HEK293T (cell line): Measurements from ENCODE around the gene CXCL10.

ENCODE experiments used
- CTCF ChIA-PET: fragments of 350-600 bp; formaldehyde crosslinking; extraction: SDS; loops from one replicate; lab custom pipeline; 2021; ENCODE audit warnings: antibody characterized with exemption, inconsistent platforms; lab: Yijun Ruan, JAX
- POLR2A ChIA-PET: fragments of 350-600 bp; formaldehyde crosslinking; extraction: SDS; loops from one replicate; lab custom pipeline; 2020; ENCODE audit warnings: antibody characterized with exemption, inconsistent platforms; lab: Yijun Ruan, JAX
- DNase-seq: peaks from one replicate; pipeline ENCODE4 v3.0.0; 2012; ENCODE audit warnings: mixed read lengths; ENCODE audit errors: extremely low spot score
- BHLHE40 ChIP-seq: fragments of 450-650 bp; IDR thresholded peaks from 2 replicates; pipeline ENCODE4 v1.6.1; 2016; ENCODE audit warnings: mild to moderate bottlenecking, moderate library complexity, borderline replicate concordance
- CTBP1 ChIP-seq: fragments of 450-650 bp; IDR thresholded peaks from 2 replicates; pipeline ENCODE4 v1.6.1; 2016; ENCODE audit warnings: borderline replicate concordance
- ELF4 ChIP-seq: fragments of 450-650 bp; IDR thresholded peaks from 2 replicates; pipeline ENCODE4 v1.6.1; 2017; ENCODE audit warnings: antibody characterized with exemption
- FOXA1 ChIP-seq: fragments of 450-650 bp; IDR thresholded peaks from 2 replicates; pipeline ENCODE4 v1.6.1; 2016; ENCODE audit warnings: mild to moderate bottlenecking
- FOXK2 ChIP-seq: fragments of 450-650 bp; IDR thresholded peaks from 2 replicates; pipeline ENCODE4 v1.6.1; 2016; ENCODE audit warnings: mild to moderate bottlenecking
- FOXM1 ChIP-seq: fragments of 450-650 bp; IDR thresholded peaks from 2 replicates; pipeline ENCODE4 v1.6.1; 2017; ENCODE audit warnings: mild to moderate bottlenecking, borderline replicate concordance
- L3MBTL2 ChIP-seq: fragments of 450-650 bp; conservative IDR thresholded peaks from 2 replicates; pipeline ENCODE4 v1.6.1; 2016; ENCODE audit warnings: mild to moderate bottlenecking
- LEF1 ChIP-seq: fragments of 450-650 bp; IDR thresholded peaks from 2 replicates; pipeline ENCODE4 v1.6.1; 2017; ENCODE audit warnings: mild to moderate bottlenecking, borderline replicate concordance
- NFRKB ChIP-seq: fragments of 450-650 bp; IDR thresholded peaks from 2 replicates; pipeline ENCODE4 v1.6.1; 2016; ENCODE audit warnings: mild to moderate bottlenecking, moderate library complexity
- PKNOX1 ChIP-seq: fragments of 450-650 bp; IDR thresholded peaks from 2 replicates; pipeline ENCODE4 v1.6.1; 2016
- SP1 ChIP-seq: fragments of 450-650 bp; IDR thresholded peaks from 2 replicates; pipeline ENCODE4 v1.6.1; 2017
- SUZ12 ChIP-seq: fragments of 450-650 bp; IDR thresholded peaks from 2 replicates; pipeline ENCODE4 v1.6.1; 2016; ENCODE audit warnings: mild to moderate bottlenecking
- TARDBP ChIP-seq: fragments of 450-650 bp; IDR thresholded peaks from 2 replicates; pipeline ENCODE4 v1.6.1; 2016
- ZNF384 ChIP-seq: fragments of 450-650 bp; IDR thresholded peaks from 2 replicates; pipeline ENCODE4 v1.6.1; 2016

Gene CXCL10

GRCh38 chr4:76024065-76024464 is 768 bp upstream of the CXCL10 start:
- POLR2A ChIA-PET: interaction anchor here (0.9 kb wide), 1 partner anchor 38 kb away, joined by 3 read pairs; no protein-coding TSS in a partner anchor
- TF ChIP-seq SP1 (no peak), PKNOX1 (no peak), ELF4 (no peak), NFRKB (no peak), L3MBTL2 (no peak), ZNF384 (no peak), CTBP1 (no peak), LEF1 (no peak)
- CTCF ChIA-PET: no interaction called here
- no peak for DNase-seq

- CTCF ChIA-PET: no interaction called here
- no peak for TF ChIP-seq NFRKB
- POLR2A ChIA-PET: no interaction called here
- no peak for DNase-seq
These were observed 620 bp downstream of the CXCL10 start for GRCh38 chr4:76022677-76023076.

- ChIA-PET CTCF (interaction anchor here (1.0 kb wide), 1 partner anchor 26 kb away, joined by 3 read pairs; no protein-coding TSS in a partner anchor), POLR2A (no interaction called here)
These were observed 1.3 kb downstream of the CXCL10 start for GRCh38 chr4:76022031-76022430.

GRCh38 chr4:76017056-76017686 is 6.1 kb downstream of the CXCL10 start:
- ChIA-PET CTCF (no interaction called here), POLR2A (no interaction called here)
- no peak for TF ChIP-seq TARDBP
- no peak for TF ChIP-seq ZNF384
- TF ChIP-seq LEF1: no peak
- no peak for TF ChIP-seq BHLHE40
- no peak for DNase-seq

More at GRCh38 chr4:76022031-76022430, 1.3 kb downstream of the CXCL10 start:
- DNase-seq: no peak
- TF ChIP-seq TARDBP (no peak), PKNOX1 (no peak), FOXM1 (no peak), SUZ12 (no peak), SP1 (no peak)

- CTCF ChIA-PET: no interaction called here
These were observed 6.9 kb downstream of the CXCL10 start for GRCh38 chr4:76016393-76016792.

GRCh38 chr4:76013540-76013939 is 9.8 kb downstream of the CXCL10 start:
- no peak for TF ChIP-seq CTBP1
- no peak for TF ChIP-seq SP1
- TF ChIP-seq PKNOX1: no peak
- TF ChIP-seq BHLHE40: no peak
- TF ChIP-seq LEF1: no peak
- no peak for TF ChIP-seq TARDBP
- DNase-seq: no peak
- CTCF ChIA-PET: no interaction called here
- POLR2A ChIA-PET: no interaction called here

More at GRCh38 chr4:76016393-76016792, 6.9 kb downstream of the CXCL10 start:
- POLR2A ChIA-PET: no interaction called here
- DNase-seq: no peak
- TF ChIP-seq NFRKB (no peak), ELF4 (no peak), PKNOX1 (no peak), TARDBP (no peak), SP1 (no peak), L3MBTL2 (no peak), ZNF384 (no peak), BHLHE40 (no peak), FOXK2 (no peak), FOXA1 (no peak), FOXM1 (no peak)

GRCh38 chr4:76012388-76012801 is 10.9 kb downstream of the CXCL10 start:
- TF ChIP-seq FOXA1: no peak
- no peak for TF ChIP-seq ZNF384
- TF ChIP-seq L3MBTL2: no peak
- TF ChIP-seq LEF1: no peak
- no peak for TF ChIP-seq FOXM1
- TF ChIP-seq ELF4: no peak
- no peak for TF ChIP-seq NFRKB
- no peak for TF ChIP-seq BHLHE40
- TF ChIP-seq CTBP1: no peak
- POLR2A ChIA-PET: no interaction called here
- DNase-seq: no peak
- CTCF ChIA-PET: no interaction called here
